AG20443 (cell line): ENCODE results near the gene CPT1B.

Experiments used
- DNase-seq: peaks from one replicate; pipeline ENCODE4 v3.0.0; 2012; ENCODE audit warnings: low spot score, mixed read lengths

CPT1B gene

GRCh38 chr22:50569896-50570535 is 8.2 kb downstream of the CPT1B start:
- DNase-seq, result no peak

- no peak for DNase-seq
Measured at GRCh38 chr22:50569041-50569459, 9.2 kb downstream of the CPT1B start.

DNA sequence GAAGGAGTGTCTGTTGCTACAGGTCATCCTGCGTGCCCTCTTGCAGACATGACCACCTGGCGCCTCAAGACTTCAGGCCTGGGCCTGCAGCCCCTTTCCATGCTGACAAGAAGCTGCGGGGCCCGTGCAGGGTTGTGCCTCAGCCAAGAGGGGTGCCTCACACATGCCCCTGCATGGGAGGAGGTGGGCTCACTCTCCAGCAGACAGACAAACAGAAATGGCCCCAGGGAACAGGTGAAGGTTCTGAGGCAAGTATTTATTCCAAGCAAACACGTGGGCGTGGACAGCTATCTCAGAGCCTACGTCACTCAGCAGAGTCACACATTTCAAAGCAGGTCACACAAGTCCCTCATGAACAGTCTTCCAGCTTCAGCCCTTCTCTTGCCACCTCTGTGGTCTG is 9.6 kb downstream of the CPT1B start:
- DNase-seq, result no peak

DNA sequence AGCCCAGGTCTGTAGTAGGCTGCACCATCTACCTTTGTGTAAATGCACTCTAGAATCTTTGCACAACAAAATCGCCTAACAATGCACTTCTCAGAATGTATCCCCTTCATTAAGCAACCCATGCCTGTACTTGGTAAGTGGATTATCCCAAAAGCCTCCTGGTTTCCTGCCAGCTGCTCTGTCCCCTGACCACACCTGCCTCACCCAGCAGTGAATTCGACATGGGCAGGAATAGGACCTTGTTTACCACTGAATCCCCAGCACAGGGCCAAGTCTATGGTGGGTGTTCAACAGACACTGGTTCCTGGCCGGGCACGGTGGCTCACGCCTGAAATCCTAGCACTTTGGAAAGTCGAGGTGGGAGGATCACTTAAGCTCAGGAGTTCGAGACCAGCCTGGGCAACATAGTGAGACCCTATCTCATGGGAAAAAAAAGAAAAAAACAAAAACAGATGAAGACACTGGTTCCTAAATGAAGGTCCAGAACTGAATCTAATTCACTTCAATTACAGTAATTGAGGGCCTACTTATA is 10.4 kb downstream of the CPT1B start:
- no peak for DNase-seq

DNA sequence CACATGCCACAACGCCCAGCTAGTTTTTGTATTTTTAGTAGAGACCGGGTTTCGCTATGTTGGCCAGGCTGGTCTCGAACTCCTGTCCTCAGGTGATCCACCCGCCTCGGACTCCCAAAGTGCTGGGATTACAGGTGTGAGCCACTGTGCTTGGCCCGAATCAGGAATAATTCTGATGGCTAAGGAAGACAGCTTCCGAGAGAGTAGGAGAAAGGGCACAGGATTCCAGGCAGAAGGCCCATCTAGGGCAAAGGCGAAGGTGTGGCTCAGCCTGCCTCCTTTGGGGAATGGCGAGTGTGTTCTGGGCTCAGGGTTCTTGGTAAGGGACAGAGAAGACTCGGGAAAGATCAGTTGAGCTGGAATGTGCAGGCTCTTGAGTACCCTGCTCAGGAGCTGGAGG is 13.9 kb downstream of the CPT1B start:
- DNase-seq, result no peak

DNA sequence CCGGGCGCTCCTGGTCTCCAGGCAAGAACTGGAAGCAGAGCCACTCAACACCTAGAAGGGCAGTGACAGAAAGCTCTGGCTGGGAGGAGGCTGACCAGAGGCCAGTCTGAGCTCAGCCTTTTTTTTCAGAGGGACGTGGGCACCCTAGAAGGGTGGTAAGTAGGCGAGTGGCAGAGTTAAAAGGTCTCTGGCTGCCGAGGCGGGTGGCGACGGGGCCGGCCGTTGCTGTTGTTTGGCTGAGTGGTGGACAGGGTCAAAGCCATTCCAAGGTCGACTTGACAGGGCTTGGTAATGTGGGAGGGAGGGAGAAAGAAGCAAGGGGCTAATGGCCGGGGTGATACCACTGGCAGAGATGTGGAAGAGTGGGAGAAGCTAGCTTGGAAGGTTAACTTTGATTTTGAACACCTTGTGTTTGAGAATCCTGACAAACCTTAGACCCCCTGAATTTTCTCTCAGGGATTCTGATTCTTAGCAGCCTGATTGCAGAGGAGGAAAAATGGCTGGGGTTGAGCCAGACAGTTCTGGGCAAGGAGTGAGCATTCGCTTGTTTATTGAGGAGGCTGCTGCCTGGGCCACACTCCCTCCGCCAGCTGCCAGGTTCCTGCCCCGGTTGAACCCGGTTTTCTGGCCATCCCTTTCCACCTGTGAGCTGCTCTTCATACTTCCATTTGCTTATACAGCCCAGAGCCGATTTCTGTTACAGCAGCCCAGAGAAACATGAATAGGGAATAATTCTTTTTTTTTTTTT is 14.6 kb downstream of the CPT1B start:
- no peak for DNase-seq

DNA sequence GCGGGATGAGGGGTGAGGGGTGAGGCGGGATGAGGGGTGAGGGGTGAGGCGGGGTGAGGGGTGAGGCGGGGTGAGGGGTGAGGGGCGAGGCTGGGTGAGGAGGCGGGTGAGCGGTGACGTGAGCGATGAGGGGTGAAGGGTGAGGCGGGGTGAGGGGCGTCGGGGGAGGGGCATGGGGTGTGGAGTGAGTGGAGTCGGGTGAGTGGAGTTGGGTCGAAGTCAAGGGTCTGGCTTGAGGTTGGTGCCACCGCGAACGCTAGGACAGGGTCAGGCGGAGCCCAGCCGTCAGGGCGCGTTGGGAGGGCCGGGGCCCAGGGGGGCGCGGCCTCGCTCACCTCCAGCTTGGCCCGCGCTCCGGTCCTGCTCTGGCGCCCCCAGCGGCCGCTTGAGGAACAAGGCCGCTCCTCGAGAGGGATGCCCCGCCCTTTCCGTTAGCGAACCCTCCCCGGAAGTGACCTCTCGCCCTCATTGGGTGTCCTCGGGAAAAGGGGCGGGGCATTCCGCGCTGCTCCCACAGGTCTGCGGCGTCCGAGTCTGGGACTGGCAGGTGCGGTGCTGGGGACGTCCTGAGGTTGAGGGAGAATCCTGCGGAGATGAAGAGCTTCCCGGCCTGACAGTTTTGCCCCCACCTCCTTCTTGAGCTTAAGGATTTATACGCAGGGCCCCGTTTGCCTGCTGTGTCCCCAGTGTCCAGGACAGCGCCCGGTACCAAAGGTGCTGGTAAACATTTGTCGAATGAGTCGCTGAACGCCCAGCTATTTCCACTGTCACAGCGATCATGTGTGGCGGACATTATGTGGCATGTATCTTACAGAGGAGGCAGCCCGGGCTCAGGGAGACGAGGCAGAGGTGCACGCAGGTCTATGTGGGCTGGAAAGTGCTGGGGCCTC is 15.5 kb downstream of the CPT1B start, which contains the start of gene SYCE3:
Gene SYCE3, minus strand, starts transcription at position 397 of the 890 bp plus-strand sequence. CDS start 6,514 bp downstream, outside the sequence.
- peak; percentile 96 for DNase-seq

DNA sequence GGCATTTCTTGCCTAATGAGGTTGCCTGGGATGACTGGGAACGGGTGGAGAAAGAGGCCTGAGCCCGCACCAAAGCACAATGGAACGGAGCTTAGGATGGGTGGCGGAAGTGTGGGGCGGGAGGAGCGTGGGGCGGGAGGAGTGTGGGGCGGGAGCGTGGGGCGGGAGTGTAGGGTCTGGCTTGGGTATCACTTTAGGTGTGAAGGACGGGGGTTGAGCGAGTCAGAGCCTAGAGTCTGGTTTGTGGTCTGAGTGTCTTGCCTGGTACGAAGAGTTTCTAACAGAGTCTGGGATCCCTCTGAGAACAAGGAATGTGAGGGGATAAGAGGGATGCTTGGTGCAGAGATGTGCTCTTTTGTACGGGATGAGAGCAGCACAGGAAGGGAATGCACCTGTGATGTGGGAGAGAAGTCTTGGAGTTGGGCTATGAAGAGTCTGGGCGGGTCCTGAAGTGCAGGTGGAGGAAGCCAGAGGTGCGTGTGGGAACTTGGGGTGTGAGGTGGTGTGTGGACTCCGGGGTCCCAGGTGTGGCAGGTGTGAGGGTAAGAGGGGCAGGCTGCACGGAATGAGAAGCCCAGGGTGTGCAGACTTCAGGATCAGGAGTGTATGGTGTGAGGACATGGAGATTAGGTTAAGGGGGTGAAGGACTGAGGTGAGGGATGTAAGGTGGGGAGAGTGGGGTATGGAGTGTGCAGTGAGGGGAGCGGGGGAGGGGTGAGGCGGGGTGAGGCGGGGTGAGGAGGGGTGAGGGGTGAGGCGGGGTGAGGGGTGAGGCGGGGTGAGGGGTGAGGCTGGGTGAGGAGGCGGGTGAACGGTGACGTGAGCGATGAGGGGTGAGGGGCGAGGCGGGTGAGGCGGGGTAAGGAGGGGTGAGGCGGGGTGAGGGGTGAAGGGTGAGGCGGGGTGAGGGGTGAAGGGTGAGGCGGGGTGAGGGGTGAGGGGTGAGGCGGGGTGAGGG is 16.5 kb downstream of the CPT1B start:
- no peak for DNase-seq

GRCh38 chr22:50560034-50560433 is 18.2 kb downstream of the CPT1B start:
- no peak for DNase-seq

- no peak for DNase-seq
Measured at GRCh38 chr22:50556703-50557102, 21.5 kb downstream of the CPT1B start.

DNA sequence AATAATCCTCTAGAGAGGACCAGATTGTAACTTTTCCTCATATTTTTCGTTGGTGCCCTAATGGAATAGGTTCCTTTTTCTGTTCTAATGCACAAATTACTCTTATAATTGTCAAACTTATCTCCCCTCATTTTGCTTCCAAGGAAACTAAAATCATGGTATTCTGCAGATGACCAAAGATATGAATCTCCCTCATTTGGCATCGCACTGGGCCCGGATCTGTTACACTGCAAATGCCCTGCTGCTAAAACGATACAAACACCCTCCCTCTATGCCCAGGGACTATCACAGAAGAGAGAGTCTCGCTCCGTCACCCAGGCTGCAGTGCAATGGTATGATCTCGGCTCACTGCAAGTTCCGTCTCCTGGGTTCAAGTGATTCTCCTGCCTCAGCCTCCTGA is 24.9 kb downstream of the CPT1B start:
- DNase-seq, result no peak

- DNase-seq, result no peak
Measured at GRCh38 chr22:50551160-50551752, 27.0 kb downstream of the CPT1B start.

DNA sequence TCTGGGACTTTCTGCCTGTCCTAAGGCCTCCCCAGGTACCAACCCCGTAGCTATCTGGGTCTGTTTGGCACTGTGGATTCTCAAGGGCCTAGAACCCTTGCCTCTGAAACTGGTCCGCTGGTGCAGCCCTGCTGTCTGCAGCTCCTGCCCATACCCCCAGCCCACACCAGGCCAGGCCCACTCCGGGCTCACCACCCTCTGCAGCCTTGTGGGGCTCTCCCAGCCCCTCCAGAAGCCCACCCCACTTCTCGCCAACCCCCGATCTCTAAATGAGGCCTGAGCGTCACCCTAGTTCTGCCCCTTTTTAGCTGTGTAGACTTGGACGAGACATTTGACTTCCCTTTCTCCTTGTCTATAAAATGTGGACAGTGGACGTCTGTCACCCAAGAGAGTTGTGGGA is 27.8 kb downstream of the CPT1B start:
- DNase-seq, result no peak

GRCh38 chr22:50548921-50549790 is 29.1 kb downstream of the CPT1B start:
- peak; percentile 4 for DNase-seq

- peak; percentile 49 for DNase-seq
Measured at GRCh38 chr22:50548040-50548920, 29.9 kb downstream of the CPT1B start.

DNA sequence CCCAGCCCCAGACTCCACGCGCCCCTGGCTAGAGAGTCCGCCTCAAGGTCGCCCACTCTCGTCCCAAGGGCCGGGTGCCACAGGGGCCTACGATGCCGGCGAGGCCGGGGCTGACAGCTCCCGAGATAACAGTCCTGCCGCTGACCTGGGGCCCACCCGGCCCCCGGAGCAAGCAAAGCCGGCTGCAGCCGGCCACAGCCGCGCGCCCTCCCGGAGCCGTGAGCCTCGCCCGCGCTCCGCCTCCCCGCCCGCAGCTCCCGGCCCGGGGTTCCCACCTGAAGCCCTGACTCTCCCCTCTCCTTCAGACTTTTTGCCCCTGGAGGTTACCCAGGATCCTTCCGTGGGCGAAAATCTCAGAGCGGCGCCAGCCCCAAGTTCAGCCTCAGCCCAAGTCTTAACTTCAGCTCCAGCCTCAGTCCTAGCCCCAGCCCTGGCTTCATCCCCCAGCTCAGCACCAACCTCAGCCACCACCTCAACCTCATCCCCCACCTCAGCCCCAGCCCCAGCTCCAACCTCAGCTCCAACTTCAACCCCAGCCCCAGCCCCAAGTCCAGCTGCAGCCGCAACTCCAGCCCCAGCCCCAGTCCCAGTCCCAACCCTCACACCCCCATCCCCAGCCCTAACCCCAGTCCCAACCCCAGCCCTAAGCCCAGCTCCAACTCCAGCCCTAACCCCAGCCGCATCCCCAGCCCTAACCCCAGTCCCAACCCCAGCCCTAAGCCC is 30.8 kb downstream of the CPT1B start:
- DNase-seq, result peak; percentile 29

GRCh38 chr22:50546326-50547262 is 31.6 kb downstream of the CPT1B start:
- peak; percentile 9 for DNase-seq
